ACHN (cell line): ENCODE results near the gene TMIGD2.
"Not testable (repeated sequence)": the region's sequence is repeated elsewhere in the genome, so short reads cannot be mapped to it uniquely, and the experiment has no call there.

Experiments used
- DNase-seq: peaks from one replicate; pipeline ENCODE4 v3.0.0-alpha.2; 2015
- in situ Hi-C: cut with HindIII; loops from 2 replicates; pipeline ENCODE4 v1.10.0; 2017; ENCODE audit warnings: low sequenced_read_pairs, low pct_ligation_motif_present, low pct_unique_long_range_greater_than_20kb

Gene TMIGD2

DNA sequence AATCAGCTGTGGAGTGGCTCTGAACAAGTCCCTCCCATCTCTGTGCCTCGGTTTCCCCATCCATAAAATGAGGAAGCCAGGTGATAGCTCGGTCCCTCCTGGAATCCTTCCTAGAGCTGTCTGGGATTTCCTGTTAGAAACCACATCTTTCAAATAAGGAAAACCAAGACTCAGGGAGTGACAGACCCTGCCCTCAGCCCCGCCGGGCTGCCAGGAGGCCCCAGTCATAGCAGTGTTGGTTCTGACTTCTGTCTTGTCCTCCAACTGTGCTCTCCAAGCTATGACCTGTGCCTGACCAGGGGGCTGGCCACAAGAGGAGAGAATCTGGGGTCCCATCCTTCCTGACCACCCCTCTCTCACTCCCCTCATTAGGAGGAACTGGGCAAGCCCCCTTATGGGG lies 24.2 kb downstream of the TMIGD2 start:
- in situ Hi-C loops, result no loop called here
- no peak for DNase-seq

- no peak for DNase-seq
- in situ Hi-C loops, result no loop called here
Measured at GRCh38 chr19:4277191-4277696, 24.9 kb downstream of the TMIGD2 start.

DNA sequence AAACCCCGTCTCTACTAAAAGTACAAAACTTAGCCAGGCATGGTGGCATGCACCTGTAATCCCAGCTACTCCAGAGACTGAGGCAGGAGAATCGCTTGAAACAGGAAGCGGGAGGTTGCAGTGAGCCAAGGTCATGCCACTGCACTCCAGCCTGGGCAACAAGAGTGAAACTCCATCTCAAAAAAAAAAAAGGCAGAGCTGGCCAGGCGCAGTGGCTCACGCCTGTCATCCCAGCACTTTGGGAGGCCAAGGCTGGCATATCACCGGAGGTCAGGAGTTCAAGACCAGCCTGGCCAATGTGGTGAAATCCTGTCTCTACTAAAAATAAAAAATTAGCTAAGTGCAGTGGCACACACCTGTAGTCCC lies 27.9 kb downstream of the TMIGD2 start:
- DNase-seq, in situ Hi-C loops: not testable (repeated sequence)

GRCh38 chr19:4272894-4273293 lies 29.3 kb downstream of the TMIGD2 start:
- in situ Hi-C loops, result no loop called here
- no peak for DNase-seq

- in situ Hi-C loops, result no loop called here
Measured at GRCh38 chr19:4268816-4269430, 33.3 kb downstream of the TMIGD2 start.

GRCh38 chr19:4267901-4268815 lies 34.0 kb downstream of the TMIGD2 start:
- in situ Hi-C loops, result no loop called here
- no peak for DNase-seq

More at GRCh38 chr19:4268816-4269430, 33.3 kb downstream of the TMIGD2 start:
- DNase-seq, result no peak

DNA sequence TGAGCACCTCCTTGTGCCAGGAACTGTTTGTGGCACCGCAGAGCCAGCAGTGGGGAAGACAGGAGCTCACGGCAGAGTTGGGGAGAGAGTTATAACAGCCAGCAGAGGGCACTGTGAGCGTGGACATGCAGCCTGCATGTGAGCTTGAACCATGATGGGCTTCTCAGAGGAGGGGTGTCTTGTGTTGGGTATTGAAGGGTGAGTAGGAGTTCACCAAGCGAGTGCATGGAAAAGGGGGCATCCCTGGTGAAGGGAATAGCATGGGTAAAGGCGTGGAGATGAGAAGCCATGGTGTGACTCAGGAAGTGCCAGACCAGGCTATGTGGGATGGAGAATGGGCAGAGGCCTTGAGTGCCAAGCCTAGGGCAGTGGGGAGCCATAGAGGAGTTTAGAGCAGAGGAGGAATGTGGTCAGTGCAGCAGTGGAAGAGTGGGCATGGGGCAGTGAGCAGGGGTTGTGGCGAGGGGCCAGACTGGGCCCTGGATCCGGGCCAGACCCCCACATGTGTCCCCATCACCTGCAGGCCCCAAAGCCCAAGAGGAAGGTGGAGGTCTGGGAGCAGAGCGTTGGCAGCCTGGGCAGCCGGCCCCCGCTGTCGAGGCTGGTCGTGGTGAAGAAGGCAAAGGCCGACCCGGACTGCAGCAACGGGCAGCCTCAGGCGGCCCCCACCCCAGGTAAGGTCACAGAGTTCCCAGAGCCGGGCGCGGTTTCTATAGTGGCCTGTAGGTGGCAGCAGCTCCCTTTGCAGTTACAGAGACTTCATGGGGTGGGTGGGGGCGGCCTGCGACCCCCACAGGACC lies 34.9 kb downstream of the TMIGD2 start:
- in situ Hi-C loops, result no loop called here

DNA sequence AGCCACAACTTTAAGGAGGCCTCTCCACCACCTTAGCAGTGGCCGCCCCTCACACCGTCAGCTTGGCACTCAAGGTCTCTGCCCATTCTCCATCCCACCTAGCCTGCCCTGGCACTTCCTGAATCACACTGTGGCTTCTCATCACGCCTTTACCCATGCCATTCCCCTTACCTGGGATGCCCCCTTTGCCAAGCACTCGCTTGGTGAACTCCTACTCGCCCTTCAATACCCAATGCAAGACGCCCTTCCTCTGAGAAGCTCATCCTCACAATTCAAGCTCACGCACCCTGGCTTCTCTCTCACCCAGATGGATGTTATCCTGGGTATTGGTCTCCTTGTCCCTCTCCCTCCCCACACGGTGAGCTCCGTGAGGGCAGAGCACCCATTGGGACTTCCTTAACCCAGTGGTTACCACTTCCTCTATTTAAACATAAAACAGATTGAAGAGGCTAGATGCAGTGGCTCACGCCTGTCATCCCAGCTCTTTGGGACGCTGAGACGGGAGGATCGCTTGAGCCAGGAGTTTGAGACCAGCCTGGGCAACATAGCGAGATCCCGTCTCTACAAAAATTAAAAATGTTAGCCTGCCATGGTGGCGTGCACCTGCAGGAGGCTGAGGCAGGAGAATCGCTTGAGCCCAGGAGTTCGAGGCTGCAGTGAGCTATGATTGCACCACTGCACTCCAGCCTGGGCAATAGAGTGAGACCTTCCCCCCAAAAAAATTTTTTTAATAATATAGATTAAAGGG lies 35.8 kb downstream of the TMIGD2 start:
- in situ Hi-C loops, result no loop called here
- DNase-seq, result no peak

More for the DNA sequence above, 34.9 kb downstream of the TMIGD2 start:
- peak; percentile 70 for DNase-seq

DNA sequence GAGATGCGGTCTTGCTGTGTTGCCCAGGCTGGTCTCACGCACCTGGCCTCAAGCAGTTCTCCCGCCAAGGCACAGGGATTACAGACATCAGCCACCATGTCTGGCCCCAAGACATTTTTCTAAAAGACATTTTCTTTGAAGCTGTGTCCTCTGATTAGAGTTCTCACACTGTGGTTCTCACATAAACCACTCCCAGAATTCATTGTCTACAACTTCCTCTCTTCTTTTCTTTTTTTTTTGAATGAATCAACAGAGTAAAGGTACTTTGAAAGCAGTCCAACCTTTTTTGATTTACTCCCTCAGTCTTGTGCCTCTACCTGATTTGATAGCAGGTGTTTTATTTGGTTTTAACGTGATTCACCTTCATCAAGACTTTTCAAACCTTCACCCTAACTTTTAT lies 37.4 kb downstream of the TMIGD2 start:
- DNase-seq, result no peak
- in situ Hi-C loops, result no loop called here

DNA sequence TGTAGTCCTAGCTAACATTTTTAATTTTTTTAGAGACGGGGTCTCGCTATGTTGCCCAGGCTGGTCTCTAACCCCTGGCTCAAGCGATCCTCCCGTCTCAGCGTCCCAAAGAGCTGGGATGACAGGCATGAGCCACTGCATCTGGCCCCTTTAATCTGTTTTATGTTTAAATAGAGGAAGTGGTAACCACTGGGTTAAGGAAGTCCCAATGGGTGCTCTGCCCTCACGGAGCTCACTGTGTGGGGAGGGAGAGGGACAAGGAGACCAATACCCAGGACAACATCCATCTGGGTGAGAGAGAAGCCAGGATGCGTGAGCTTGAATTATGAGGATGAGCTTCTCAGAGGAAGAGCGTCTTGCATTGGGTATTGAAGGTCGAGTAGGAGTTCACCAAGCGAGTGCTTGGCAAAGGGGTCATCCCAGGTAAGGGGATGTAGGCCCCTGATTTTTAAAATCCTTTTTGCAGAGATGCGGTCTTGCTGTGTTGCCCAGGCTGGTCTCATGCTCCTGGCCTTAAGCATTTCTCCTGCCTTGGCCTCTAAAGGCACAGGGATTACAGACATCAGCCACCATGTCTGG lies 41.5 kb downstream of the TMIGD2 start:
- no peak for DNase-seq
- in situ Hi-C loops, result no loop called here

DNA sequence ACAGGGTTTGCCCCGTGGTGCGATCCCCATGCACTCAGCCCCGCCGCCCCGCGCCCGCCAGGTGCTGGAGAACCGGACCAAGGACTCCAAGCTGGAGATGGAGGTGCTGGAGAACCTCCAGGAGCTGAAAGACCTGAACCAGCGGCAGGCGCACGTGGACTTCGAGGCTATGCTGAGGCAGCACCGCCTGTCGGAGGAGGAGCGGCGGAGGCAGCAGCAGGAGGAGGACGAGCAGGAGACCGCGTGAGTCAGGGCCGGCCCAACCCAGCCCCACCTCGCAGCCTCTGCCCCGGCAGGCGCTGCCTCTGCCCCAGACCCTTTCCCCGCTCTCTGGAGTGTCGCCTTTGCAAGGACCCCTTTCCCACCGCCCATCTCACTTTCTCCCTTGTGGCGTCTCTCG lies 44.0 kb downstream of the TMIGD2 start:
- in situ Hi-C loops, result no loop called here

DNA sequence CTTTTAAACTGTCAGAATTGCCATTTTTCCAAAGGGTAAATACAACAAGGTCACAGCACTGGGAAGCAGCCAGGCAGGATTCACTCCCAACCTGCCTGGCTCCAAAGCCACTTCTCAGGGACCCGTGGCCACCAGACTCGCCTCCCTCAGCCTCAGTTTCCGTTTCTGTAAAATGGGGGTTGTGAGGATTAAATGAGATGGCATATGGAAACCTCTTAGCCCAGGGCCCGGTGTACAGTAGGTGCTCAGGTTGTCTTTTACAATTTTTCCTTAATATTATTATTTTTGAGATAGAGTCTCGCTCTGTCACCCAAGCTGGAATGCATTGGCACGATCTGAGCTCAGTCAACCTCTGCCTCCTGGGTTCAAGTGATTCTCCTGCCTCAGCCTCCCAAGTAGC lies 45.2 kb downstream of the TMIGD2 start:
- in situ Hi-C loops, result no loop called here
- no peak for DNase-seq

More for the DNA sequence above, 44.0 kb downstream of the TMIGD2 start:
- DNase-seq, result no peak

GRCh38 chr19:4256563-4256962 lies 45.6 kb downstream of the TMIGD2 start:
- no peak for DNase-seq
- in situ Hi-C loops, result no loop called here

DNA sequence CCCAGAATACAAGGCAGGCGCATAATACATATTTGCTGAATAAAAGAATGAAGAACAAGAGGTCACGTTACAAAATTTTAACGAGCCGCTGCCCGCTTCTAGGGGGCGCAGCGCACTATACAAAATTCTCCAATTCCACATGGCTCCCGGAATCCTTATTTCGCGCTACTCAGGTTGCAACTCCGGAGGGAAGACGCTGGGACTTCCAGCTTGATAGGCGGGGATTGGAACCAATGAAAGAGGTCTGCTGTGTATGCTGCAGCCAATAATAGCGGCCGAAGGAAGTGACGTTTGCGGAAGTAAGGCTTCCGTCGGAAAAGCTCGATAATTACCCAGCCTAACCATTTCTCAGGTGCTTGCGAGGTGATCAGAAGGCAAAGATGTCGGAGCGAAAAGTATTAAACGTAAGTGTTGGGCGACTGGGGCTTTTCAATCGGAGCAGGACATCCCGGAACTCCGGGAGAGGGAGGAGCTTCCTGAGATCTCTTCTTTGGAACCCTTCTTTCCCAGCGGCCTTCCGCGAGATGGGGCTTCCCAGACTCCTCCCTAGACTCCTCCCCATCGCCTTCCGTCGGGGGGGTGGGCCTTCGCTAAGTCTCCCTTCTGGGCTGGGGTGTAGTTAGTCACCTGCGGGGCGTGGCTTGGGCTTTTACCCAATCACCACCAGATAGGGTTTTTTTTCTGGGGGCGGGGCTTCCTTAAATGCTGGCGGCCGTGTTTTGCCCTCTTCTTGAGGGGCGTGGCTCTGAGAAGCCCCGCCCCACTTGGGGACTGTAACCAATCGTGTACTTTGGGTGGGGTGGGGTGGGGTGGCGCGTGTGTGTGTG lies 55.2 kb downstream of the TMIGD2 start, which contains the start of gene YJU2:
Gene YJU2, plus strand, starts transcription at position 314 of the 827 bp plus-strand sequence. Its CDS starts 67 bp downstream, at position 381.
- in situ Hi-C loops, result no loop called here
- DNase-seq, result peak; percentile 98

GRCh38 chr19:4245938-4246337 lies 56.3 kb downstream of the TMIGD2 start:
- in situ Hi-C loops, result not testable (repeated sequence)

More at GRCh38 chr19:4245938-4246337, 56.3 kb downstream of the TMIGD2 start:
- DNase-seq, result not testable (repeated sequence)
